DMS153 (cell line): ENCODE measurements around the gene KCNAB1.

Experiments used
- DNase-seq: peaks from one replicate; lab custom pipeline; 2025; lab: John Stamatoyannopoulos, UW

Gene KCNAB1

DNA sequence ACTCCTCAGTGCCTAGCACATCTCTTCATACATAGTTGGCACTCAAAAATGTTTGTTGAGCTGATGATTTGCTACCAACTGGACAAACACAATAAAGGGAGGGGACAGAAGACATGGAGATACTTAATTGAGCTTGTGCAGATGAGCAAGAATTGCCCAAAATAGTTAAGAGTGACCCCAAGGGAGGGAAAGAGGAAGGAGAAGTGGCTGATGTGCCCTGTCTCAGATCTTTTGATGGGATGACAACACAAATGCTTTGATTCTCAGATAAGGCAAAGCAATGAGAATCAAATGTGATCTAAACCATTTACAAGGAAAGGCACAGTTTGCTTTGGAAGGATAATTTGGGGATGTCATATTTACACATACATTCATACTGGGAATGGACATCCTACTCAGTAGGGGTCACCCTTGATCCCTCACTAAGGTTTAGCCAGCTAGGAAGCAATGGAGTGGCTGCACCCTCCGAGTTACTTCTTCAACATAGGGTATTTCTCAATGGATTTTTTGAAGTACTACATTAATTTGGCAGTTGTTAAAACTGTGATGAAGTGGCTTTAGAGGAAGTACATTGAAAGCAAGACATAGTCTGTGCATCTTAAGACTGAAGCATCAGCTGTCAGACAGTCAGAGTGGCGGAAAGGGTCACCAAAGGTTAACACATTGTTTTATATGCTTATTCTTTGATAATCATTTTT is 456.4 kb downstream of the KCNAB1 start:
- DNase-seq = no peak

DNA sequence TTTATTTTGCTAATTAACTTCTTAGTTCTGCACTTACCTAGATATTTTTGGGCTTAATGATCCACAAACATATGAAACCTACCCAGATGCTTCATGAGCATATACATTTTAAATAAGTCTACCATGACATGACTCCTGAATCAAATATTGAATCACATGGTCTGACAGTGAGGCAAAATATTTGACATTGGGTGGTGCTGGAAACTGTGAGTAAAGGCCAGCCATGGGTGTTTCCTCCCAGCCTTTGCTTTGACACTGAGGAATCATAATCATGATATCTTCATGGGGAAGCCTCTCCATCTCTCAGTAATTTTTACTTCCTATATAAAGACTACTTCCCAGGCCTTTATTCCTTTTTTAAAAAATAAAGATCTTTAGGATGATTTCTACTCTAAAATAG is 457.4 kb downstream of the KCNAB1 start:
- DNase-seq = no peak

DNA sequence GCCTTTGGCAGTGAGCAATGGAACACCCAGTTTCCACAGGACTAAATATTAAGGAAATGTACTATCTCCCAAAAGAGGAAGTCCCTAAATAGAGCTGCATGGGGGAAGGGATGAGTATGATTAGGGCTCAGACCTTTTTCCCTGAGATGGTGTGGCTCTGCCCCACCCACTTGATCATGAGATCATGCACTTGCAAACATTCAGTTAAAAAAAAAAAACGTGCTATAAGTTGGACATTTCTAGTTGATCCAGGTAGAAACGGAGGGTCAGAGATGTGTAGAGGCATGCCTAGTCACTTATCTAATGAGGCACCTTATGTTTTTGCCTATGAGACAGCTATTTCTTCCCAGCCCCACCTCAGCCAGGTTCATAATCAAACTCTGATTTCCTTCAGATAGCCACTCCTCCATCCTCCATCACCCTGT is 459.1 kb downstream of the KCNAB1 start:
- DNase-seq = no peak

DNA sequence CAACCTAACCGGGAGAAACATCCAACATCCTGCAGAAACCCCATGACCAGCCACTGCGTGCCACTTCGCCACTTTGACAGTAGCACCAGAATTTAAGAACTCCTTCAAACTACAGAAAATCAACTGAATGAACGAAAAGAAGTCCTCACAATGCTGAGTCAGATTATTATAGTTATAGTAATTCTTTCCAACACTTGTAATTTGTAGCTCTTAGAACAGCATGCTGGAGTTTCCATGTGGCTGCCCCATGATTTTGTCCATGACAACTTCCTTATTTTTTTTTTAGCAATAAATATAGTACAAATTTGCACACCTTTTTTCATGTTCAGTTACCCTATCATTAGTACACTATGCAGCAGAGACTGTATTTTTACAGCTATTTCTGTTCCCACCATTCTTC is 460.7 kb downstream of the KCNAB1 start:
- DNase-seq = no peak

DNA sequence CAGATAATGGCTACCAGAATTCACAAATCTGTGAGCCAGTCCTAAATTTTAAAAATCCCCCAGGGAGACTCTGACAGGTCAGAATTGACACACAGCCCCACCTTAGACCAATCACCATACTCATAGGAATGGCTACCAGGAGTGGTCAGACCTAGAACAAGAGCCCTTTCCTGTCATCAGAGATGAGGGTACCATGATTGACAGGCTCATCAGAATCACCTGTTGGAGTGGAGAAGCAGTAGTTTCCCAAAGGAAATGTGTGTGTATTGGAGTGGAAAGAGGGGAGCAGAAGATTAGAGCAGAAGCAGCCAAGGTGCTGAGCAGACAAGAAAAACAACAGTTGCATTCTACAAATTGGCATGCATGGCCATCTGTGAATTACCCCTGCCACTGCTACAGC is 461.6 kb downstream of the KCNAB1 start:
- no peak for DNase-seq

DNA sequence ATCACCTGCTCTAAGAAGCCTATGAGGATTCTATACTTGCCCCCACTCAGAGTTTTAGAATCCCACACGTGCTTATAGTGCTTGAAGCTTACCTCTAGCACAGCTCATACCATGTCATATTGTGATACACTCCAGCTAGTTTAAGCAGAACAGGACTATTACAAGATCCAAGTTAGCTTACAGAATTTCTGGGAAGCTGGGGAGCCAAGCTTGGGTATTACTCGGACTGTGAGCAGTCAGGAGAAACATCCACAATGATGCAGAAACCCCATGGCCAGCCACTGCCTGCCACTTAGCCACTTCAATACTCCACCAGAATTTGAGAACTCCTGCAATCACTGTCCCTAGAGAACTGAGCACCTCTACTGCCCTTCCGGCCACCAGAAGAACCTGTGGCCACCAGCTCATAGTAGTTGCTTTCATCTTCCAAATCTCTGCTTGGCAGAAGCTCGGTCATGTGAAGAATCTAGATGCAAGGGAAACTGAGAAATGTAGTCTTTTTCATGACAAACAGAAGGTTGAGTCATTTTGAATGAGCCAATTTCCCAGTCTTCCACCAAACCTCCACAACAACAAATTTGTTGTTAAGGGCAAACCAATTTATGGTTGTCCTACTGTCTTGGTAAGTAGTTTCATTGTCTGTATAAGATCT is 462.3 kb downstream of the KCNAB1 start:
- DNase-seq = no peak

DNA sequence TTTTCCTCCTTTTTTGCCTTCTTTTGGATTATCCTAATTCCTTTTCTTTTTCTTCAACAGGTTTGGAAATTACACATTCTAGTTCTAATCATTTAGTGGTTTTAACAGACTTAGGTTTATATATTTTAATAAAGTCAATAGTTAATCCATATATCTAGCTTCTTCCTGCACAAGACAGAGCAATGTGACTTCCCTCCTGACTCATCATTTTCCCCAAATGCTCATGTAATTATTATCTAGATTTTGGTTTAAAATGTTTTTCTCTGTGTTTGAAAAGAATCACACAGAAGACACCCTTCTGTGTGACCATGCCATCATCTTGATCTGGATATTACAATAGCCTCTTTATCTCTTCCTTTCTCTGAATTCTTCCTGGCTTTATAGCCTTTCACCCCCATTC is 463.1 kb downstream of the KCNAB1 start:
- no peak for DNase-seq

DNA sequence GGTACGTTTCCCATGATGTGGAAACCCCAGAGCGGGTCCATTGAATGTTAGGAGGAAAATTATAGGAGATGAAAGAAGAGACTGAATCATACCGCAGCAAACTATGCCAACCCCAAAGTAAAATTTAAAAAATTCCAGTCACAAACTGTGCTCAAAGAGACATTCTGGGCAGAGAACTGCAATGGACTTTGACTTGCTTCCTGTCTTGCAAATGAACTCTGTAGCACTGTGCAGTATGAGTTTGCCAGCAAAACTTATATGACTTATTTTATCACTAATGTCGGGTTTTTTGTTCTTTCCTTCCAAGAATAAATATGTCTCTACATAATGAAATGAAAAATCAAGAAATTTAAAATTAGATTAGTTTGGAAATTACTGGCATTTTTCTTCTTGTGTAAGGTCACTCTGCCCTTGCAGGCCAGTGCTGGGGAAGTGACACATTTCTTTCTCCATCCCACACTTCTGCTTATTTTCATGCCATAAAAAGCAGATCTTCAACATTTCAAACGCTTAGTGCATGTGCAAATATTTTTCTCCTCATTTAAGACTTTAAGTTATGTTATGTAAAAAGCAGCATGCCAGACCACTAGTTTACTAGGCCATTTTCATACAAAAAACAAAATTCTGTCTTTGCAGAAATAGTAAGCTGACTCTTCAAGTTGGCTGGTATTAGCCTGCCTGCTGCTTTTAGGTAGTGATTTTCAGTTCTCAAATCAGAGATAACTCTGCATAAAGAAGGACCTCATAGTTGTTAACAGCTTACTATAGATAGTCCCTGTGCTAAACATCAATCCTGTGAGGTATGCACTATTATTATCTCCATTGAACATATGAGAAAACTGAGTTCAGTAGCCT is 466.8 kb downstream of the KCNAB1 start:
- DNase-seq = no peak

DNA sequence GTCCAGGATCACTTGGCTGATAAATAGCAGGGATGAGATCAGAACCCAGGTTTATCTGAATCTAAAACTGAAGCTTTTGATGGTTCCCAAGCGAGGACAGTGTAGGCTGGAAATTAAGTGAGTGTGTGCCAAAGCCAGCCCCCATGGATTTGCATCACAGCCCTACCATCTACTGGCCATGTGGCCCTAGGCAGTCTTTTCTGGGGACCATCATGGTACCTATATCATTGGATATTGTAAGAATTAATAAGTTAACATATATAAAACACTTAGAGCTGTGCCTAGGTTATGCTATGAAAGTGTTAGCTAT is 467.3 kb downstream of the KCNAB1 start:
- no peak for DNase-seq
